ENCODE measurements around the gene HOXB8. TPM values are rescaled to one million over a fixed set of nuclear protein-coding genes. Genes with fewer than 3 reads are reported as not detected.

Gene HOXB8
- polyA plus RNA-seq, 1 donor from 2014 or later, result not detected

DNA sequence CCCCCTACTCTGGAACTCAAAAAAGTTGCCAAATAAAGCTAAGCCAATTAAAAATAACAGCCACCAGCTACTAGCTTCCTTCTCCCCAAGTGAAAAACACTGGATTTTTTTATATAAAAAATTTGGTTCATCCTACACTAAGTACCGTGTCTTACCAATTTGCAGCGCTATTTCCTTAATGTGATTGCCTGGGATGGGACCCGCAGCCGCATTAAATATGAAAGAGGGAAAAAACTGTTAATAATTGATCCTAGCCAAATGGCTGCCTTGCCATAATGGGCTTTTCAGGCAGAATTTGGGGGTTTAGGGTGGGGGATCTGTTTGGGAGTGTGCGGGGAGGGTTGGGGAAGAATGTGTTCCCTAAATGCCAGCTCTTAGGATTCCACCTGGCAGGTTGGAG is 9.0 kb upstream of the HOXB8 start:
- Histone ChIP-seq H3K4me3 (ENCODE audit: low read length) (no peak overlapping the region), H2AFZ (ENCODE audit: low read depth, low read length) (no peak overlapping the region), H3K27me3 (ENCODE audit: insufficient read depth, low read depth, low read length) (peaks cover 100% of the 10 kb centered on the region), H3K4me2 (ENCODE audit: low read length) (no peak overlapping the region), H3K9ac (ENCODE audit: low read length) (no peak overlapping the region), H3K27ac (ENCODE audit: low read length) (no peak overlapping the region), H3K79me2 (replicated peaks; ENCODE audit: insufficient read depth, low read length) (no peaks in the 10 kb centered on the region), H3K36me3 (ENCODE audit: insufficient read depth, low read length) (no peaks in the 10 kb centered on the region), H3F3A (ENCODE audit: insufficient read depth, low read length, poor library complexity, severe bottlenecking) (no peaks in the 10 kb centered on the region), H3K9me3 (ENCODE audit: low read length) (peaks cover 8% of the 10 kb centered on the region), H4K20me1 (ENCODE audit: insufficient read depth) (no peaks in the 10 kb centered on the region), H3K9me2 (ENCODE audit: insufficient read depth, low read length) (no peaks in the 10 kb centered on the region)
- no peak for TF ChIP-seq CTCF (IDR thresholded peaks at IDR 0.05; ENCODE audit: poor library complexity, severe bottlenecking)
- TF ChIP-seq POLR2AphosphoS5 (IDR thresholded peaks at IDR 0.05), result no peak
- TF ChIP-seq TAF1 (IDR thresholded peaks at IDR 0.05; ENCODE audit: low read depth), result no peak
- TF ChIP-seq SMC3 (conservative IDR thresholded peaks at IDR 0.05; ENCODE audit: poor library complexity), result no peak
- no peak for TF ChIP-seq EP300 (conservative IDR thresholded peaks at IDR 0.05; ENCODE audit: poor library complexity, severe bottlenecking)
- TF ChIP-seq RAD21 (conservative IDR thresholded peaks at IDR 0.05), result no peak
- TF ChIP-seq MXI1 (conservative IDR thresholded peaks at IDR 0.05; ENCODE audit: poor library complexity, severe bottlenecking), result no peak
- TF ChIP-seq EZH2 (IDR thresholded peaks at IDR 0.05; ENCODE audit: borderline replicate concordance, insufficient read depth, low read length, poor library complexity, severe bottlenecking), result no peak
- TF ChIP-seq, protein P1, sequence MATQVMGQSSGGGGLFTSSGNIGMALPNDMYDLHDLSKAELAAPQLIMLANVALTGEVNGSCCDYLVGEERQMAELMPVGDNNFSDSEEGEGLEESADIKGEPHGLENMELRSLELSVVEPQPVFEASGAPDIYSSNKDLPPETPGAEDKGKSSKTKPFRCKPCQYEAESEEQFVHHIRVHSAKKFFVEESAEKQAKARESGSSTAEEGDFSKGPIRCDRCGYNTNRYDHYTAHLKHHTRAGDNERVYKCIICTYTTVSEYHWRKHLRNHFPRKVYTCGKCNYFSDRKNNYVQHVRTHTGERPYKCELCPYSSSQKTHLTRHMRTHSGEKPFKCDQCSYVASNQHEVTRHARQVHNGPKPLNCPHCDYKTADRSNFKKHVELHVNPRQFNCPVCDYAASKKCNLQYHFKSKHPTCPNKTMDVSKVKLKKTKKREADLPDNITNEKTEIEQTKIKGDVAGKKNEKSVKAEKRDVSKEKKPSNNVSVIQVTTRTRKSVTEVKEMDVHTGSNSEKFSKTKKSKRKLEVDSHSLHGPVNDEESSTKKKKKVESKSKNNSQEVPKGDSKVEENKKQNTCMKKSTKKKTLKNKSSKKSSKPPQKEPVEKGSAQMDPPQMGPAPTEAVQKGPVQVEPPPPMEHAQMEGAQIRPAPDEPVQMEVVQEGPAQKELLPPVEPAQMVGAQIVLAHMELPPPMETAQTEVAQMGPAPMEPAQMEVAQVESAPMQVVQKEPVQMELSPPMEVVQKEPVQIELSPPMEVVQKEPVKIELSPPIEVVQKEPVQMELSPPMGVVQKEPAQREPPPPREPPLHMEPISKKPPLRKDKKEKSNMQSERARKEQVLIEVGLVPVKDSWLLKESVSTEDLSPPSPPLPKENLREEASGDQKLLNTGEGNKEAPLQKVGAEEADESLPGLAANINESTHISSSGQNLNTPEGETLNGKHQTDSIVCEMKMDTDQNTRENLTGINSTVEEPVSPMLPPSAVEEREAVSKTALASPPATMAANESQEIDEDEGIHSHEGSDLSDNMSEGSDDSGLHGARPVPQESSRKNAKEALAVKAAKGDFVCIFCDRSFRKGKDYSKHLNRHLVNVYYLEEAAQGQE (IDR thresholded peaks at IDR 0.05; ENCODE audit: borderline replicate concordance), result no peak

DNA sequence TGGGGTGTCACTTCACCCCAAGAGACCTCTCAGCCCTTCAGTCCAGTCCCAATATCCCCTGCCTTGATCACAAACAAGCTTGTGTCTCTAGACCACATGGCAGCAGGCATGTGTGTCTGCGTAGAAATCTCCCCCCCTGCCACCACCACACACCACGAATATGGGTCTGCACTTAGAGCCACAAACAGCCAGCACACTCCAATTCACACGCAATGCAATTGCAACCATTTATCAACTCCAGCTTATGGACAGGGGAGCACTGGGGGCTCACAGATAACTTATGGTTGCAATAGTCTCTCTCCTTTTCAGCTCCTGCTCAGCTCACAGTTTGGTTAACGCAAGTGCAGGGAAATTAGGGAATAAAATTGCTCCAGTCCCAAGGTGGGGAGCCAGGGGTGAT is 8.5 kb upstream of the HOXB8 start:
- TF ChIP-seq RAD21 (conservative IDR thresholded peaks at IDR 0.05), result no peak

GRCh38 chr17:48622857-48623256 is 7.8 kb upstream of the HOXB8 start:
- Histone ChIP-seq H3K36me3 (ENCODE audit: insufficient read depth, low read length) (no peaks in the 10 kb centered on the region), H3K27ac (ENCODE audit: low read length) (no peak overlapping the region), H3K4me3 (ENCODE audit: low read length) (no peak overlapping the region), H3F3A (ENCODE audit: insufficient read depth, low read length, poor library complexity, severe bottlenecking) (no peaks in the 10 kb centered on the region), H3K4me2 (ENCODE audit: low read length) (no peak overlapping the region), H3K79me2 (replicated peaks; ENCODE audit: insufficient read depth, low read length) (no peaks in the 10 kb centered on the region), H3K9ac (ENCODE audit: low read length) (no peak overlapping the region), H2AFZ (ENCODE audit: low read depth, low read length) (no peak overlapping the region), H3K9me3 (ENCODE audit: low read length) (peaks cover 8% of the 10 kb centered on the region), H4K20me1 (ENCODE audit: insufficient read depth) (no peaks in the 10 kb centered on the region), H3K27me3 (ENCODE audit: insufficient read depth, low read depth, low read length) (peaks cover 100% of the 10 kb centered on the region), H3K9me2 (ENCODE audit: insufficient read depth, low read length) (no peaks in the 10 kb centered on the region)
- TF ChIP-seq EZH2 (IDR thresholded peaks at IDR 0.05; ENCODE audit: borderline replicate concordance, insufficient read depth, low read length, poor library complexity, severe bottlenecking), result no peak
- TF ChIP-seq POLR2AphosphoS5 (IDR thresholded peaks at IDR 0.05), result no peak
- no peak for TF ChIP-seq SMC3 (conservative IDR thresholded peaks at IDR 0.05; ENCODE audit: poor library complexity)
- TF ChIP-seq RAD21 (conservative IDR thresholded peaks at IDR 0.05), result no peak

More for the DNA sequence above, 8.5 kb upstream of the HOXB8 start:
- Histone ChIP-seq H3K9me2 (ENCODE audit: insufficient read depth, low read length) (no peaks in the 10 kb centered on the region), H3K27ac (ENCODE audit: low read length) (no peak overlapping the region), H3K79me2 (replicated peaks; ENCODE audit: insufficient read depth, low read length) (no peaks in the 10 kb centered on the region), H3F3A (ENCODE audit: insufficient read depth, low read length, poor library complexity, severe bottlenecking) (no peaks in the 10 kb centered on the region), H3K9me3 (ENCODE audit: low read length) (peaks cover 8% of the 10 kb centered on the region), H3K4me2 (ENCODE audit: low read length) (no peak overlapping the region), H4K20me1 (ENCODE audit: insufficient read depth) (no peaks in the 10 kb centered on the region), H2AFZ (ENCODE audit: low read depth, low read length) (no peak overlapping the region), H3K9ac (ENCODE audit: low read length) (no peak overlapping the region), H3K36me3 (ENCODE audit: insufficient read depth, low read length) (no peaks in the 10 kb centered on the region), H3K4me3 (ENCODE audit: low read length) (no peak overlapping the region), H3K27me3 (ENCODE audit: insufficient read depth, low read depth, low read length) (peaks cover 100% of the 10 kb centered on the region)

All from neural cell (in vitro differentiated cells).